HG02852 (cell line): ENCODE measurements around the gene PSPC1.

ENCODE experiments used
- ATAC-seq: cut with Tn5 transposase; IDR thresholded peaks from one replicate; pipeline ENCODE4 v1.9.1; 2021; ENCODE audit warnings: mild to moderate bottlenecking, moderate library complexity; ENCODE audit not compliant: unreplicated experiment

Gene PSPC1

DNA sequence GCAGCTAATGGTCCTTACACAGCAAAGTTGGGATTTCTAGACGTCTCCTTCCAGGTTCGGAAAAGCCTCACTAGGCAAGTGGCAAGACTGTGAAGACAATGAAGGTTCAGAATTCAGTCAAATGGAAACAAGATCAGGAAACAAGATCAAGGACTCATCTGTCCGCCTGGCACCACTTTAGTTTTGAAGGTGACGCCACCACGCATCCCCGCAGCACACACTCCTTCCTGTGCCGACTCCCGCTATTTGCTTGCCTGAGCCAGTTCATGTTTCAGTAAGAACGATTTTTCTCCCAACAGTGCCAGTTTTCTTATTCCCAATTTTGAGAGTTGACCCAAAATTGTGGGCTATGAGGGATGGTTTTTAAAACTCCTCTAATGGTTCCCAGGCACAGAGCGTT is 107.8 kb downstream of the PSPC1 start:
- ATAC-seq: no peak

DNA sequence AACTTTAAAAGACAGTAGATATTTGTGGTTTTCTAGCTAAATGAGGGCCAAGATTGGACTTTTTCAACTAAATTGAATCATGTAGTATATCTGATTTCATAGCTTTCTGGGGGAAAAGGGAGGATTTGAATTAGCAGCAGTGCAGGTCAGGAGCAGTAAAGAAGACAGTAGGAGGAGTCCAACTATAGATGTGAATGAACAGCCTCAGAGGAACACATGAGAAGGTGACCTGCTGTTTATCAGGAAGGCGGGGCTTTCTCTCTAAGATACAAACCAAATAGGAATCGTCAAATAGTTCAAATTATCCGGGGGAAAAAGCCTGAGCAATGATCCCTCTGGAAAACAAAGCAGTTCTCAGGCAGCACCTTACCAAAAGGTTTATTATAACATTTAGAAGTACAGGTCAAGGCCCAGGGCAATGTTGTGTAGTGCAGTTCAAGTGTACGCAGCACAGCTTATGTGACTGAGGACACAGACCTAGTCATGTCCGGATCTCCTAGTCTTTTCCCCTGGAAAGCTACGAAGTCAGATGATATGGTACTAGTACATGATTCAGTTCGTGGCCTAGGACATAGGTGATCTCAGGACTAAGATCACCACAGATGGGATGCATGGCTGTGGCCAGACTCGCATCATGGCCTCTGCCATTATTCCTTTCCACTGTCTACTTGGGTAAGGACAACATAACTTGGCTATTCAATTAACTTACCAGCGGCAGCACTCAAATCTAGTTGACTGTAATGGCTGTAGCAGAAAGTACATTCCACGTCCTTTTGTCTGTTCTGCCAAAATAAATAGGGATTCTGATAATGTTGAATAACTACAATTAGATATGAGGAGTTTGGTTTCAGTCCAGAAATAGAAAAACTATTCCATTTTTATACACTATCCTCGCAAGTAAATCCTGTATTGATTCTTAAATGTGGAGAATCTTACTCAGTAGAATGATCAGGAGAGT is 109.0 kb downstream of the PSPC1 start:
- ATAC-seq: no peak

DNA sequence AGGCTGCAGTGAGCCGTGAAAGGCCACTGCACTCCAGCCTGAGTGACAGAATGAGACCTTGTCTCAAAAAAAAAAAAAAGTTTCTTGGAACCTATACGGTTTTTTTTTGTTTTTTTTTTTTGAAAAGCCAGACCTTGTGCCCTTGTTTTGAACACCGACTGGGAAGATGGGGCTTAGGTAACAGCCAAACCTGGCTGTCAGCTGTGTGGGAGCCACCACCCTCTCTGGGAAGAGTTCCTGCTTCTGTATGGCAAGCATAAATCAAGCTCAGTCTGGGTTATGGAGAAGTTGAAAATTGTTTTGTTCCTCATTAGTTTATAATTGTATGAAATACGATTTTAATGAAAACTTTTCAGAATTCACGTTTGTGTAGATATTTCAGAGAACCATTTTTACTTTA is 109.8 kb downstream of the PSPC1 start:
- no peak for ATAC-seq

DNA sequence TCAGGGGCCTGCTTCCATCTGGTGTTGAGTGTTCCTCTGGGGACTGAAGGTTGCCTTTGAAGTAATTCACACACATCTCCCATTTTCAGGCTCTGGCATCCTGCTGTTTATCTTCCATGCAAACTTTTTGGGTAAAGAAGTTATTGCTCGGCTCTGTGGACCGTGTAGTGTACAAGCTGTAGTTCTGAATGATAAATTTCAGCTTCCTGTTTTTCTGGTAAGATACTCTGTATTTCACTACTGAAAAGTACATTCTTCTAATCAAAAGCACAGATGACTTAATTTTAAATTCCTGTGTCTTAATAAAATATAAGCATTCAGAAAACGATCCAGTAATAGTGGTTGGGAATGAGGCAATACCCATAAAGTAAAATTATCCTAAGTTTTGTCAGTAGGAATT is 112.6 kb downstream of the PSPC1 start:
- ATAC-seq: no peak

DNA sequence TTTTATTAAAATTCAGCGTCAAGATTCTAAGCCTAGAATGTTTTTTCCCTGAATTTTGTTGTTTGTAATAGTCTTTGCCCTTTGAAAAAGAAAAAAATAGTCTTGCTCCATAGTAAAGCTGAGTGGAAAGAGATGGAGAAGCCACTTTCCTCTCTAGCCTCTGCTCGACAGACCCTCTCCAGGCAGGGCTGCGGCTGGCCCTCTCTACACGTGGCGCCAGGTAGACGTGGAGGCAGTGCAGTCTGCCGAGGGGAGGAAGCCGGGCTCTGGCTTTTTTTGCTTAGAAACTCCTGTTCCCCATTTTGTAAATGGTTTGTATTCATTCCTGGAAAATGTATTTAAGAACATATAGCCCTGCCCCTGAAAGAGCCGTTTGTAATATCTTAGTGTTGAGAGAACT is 114.0 kb downstream of the PSPC1 start:
- no peak for ATAC-seq

DNA sequence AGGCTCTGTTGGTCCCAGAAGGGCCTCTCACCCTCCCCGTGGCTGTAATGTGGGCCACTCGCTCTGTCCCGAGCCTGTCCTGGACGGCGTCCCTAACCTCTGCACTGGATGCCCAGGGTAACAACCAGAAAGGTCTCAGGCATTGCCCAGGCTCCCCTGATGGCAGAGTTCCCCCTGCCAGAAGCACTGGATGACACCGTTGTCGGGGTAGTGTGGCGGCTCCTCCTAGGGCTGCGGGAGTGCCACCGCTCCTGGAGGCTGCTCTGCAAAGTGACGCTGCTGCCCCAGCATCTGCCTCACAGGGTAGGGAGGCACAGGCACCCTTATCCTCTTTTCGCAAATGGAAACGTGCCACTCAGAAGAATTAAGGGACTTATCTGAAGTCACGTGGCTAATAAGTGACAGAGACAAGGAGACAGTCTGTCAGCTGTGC is 117.3 kb downstream of the PSPC1 start:
- ATAC-seq: no peak

DNA sequence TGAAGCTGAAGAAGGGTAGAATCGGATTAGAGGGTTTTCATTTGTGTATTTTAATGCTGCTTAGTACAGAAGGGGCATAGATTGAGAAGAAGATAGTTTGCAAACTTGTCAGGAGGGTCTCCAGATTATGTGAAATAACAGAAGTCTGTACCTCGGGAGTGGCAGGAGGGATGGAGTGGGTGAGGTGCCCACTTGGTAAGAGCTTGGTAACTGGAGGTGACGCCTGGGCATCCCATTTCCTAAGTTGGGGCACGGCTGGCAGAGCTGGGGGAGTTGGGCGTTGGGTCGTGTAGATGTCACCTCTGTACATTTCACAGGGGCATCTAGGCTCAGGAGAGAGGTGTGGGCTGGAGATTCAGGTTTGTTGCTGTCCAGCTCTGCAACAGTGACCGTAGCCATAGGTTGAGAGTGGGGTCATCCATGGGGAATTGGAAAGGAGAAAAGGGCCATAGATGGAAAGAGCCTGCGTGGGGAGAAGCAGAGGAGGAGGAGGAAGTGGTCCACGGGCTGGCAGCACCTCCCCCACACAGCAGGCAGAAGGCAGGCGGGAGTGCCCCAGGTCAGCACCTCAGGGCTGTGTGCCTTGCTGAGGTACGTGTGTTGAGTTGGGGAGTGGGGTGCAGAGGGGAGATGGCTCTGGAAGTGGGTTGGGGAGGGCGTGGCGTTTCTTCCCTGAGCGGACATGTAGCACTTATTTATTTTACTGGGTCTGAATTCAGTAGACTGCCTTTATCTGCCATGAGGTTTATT is 118.1 kb downstream of the PSPC1 start:
- ATAC-seq: no peak

DNA sequence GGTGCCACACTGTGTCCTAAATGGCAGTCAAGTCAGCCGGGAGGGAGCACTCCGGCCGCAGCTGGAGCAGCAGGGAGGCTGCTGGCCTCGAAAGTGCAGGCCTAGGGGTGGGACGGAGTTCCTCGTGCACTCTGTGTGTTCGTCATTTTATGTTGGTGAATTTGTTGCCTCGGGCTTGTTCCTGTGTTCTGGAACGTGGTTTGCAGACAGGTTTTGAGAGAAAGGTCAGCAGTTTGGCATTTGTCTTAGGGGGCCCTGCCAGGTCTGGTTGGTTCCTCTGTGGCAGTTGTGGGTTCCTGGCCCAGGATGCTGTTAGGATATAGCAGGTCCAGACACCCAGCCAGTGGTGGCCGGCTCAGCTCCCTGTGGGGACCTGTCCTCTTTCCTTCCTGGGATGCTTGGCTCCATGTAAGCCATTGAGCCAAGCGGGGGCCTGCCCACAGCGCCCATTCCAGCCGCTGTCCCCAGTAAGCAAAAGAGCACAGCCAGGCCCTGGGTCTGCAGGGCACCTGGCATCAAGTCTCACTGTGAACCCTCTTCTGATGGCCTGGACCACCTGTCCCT is 119.2 kb downstream of the PSPC1 start:
- no peak for ATAC-seq

DNA sequence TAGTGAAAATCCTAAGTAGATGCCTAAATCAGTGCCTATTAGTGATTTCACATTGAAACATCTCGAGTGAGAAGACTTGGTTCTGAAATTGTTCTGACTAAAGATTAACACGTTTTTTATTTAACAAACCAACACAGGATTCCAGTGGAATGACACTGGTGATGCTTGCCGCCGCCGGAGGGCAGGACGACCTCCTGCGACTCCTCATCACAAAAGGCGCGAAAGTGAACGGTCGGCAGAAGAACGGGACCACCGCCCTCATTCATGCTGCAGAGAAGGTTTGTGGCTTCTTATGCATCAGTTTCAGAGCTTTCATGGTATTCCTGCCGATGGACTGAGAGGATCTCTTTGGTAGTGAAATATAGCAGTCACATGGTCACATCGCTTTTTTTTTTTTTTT is 121.2 kb downstream of the PSPC1 start:
- ATAC-seq: no peak

DNA sequence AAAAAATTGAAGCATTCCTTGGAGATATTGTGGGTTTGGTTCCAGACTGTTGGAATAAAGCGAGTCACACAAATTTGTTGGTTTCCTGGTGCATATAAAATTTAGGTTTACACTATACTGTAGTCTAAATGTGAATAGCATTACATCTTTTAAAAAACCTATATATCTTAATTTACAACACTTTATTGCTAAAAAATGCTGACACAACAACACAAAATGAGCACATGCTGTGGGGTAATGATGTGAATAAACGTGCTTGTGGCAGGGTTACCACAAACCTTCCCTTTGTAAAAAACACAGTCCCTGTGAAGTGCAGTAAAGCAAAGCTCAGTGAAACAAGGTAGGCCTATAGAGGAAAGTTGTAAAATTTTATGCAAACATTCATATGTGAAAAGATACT is 121.6 kb downstream of the PSPC1 start:
- no peak for ATAC-seq

DNA sequence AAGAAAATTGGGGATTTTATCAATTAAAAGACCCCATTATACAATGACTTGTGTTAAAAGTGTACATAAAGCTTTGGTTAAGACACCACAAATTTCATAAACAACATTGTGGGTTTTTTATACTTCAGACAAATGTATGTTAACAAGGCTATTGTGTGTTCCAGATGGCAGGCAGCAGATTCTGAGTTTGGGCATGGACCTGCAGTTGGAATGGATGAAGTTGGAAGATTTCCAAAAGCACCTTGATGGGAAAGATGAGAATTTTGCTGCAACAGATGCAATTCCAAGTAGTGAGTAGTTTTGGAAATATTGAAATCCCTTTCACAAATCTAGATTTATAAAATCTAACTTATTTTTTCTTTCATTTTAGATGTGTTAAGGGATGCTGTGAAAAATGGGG is 123.9 kb downstream of the PSPC1 start:
- no peak for ATAC-seq

DNA sequence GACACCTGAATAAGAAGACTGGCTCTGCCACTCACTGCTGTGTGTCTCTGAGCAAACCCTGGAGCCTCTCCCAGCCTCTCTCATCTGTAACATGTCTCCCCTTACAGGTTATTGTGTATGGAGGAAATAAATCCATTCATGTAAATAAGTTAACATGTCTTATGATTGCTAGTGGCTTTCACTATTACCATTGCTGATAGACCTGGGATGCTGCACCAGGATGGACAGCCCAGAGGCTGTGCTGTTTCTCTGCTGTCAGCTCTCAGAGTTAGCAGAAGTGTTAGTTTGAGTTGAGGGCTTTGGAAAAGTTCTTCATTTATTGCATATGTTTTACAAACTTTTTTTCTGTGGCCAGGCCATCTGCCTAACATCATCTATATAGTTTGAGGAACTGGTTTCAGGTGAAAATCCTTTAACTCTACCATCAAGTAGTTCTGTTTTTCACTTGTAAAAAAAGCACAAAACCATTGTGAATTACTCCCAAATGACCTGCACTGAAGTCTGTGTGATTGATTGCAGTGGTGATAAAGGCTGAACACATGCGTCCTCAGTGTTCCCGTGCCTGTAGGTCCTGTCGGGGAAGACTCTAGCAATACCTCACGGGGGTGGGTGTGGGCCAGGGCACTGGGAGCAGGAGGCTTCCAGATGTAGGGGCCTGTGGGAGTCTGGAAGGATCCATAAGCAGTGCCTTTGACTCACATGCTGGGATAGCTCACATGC is 124.7 kb downstream of the PSPC1 start:
- no peak for ATAC-seq
